Prostate gland (tissue), 2 donors: ENCODE measurements around the gene BIRC7. TPM values are rescaled to one million over a fixed set of nuclear protein-coding genes. Genes with fewer than 3 reads are reported as not detected.

Experiments
- DNase-seq: peaks from one replicate; pipeline ENCODE4 v3.0.0-alpha.2; 2019; ENCODE audit warnings: low spot score
- H3K27ac ChIP-seq, 2 donors: fragments of 200-600 bp; sonication (generic); 2 replicates each; pipeline ENCODE4 v1.5.1; 2017 to 2019
- H3K27me3 ChIP-seq: fragments of 200-600 bp; sonication (generic); replicated peaks from 2 replicates; pipeline ENCODE4 v1.5.1; 2019; ENCODE audit not compliant: insufficient read depth
- H3K36me3 ChIP-seq, 2 donors: fragments of 200-600 bp; sonication (generic); 1 replicate in 1 of 2; 2 replicates in 1 of 2; pipeline versions ENCODE4 v1.5.1 to v1.8.1; 2017 to 2019
- H3K4me1 ChIP-seq: fragments of 200-600 bp; sonication (generic); replicated peaks from 2 replicates; pipeline ENCODE4 v1.5.1; 2019
- H3K4me3 ChIP-seq, 2 donors: fragments of 200-600 bp; sonication (generic); 2 replicates each; pipeline ENCODE4 v1.5.1; 2017 to 2019
- H3K9me3 ChIP-seq: fragments of 200-600 bp; sonication (generic); 2 replicates; pipeline ENCODE4 v1.5.1; 2017
- CTCF ChIP-seq, 4 experiments: fragments of 200-600 bp in 2 of 4; fragments of 450-650 bp in 2 of 4; sonication (generic) in 2 of 4; IDR thresholded peaks; 1 replicate in 3 of 4; 2 replicates in 1 of 4; pipeline ENCODE4 v1.5.1; 2016 to 2019; ENCODE audit warnings: antibody characterized with exemption in 4 of 4, mild to moderate bottlenecking in 2 of 4, moderate library complexity in 2 of 4
- POLR2A ChIP-seq: fragments of 450-650 bp; IDR thresholded peaks from one replicate; pipeline ENCODE4 v1.6.1; 2016; ENCODE audit warnings: antibody characterized with exemption, mild to moderate bottlenecking
- POLR2AphosphoS5 ChIP-seq: sonication (generic); formaldehyde crosslinking; IDR thresholded peaks from one replicate; pipeline ENCODE4 v1.6.1; 2017; ENCODE audit warnings: antibody characterized with exemption
- WGBS: methylation state at CpG from one replicate; pipeline ENCODE4 v1.1.5; 2018; 5-methylcytosine and 5-hydroxymethylcytosine counted together
- intact Hi-C: fragments of 100-400 bp; cut with DNase I; formaldehyde crosslinking; loops from one replicate; pipeline ENCODE4 v1.14.2; 2022
- total RNA-seq, 2 donors: library from RNA; depleted of rRNA; stranded (reverse); fragments of >200 nt; gene quantifications; one replicate each; pipeline ENCODE4 v1.1.0, GENCODE V29; 2016

BIRC7 gene
- total RNA-seq, 2 donors from 2014 or later: not detected

DNA sequence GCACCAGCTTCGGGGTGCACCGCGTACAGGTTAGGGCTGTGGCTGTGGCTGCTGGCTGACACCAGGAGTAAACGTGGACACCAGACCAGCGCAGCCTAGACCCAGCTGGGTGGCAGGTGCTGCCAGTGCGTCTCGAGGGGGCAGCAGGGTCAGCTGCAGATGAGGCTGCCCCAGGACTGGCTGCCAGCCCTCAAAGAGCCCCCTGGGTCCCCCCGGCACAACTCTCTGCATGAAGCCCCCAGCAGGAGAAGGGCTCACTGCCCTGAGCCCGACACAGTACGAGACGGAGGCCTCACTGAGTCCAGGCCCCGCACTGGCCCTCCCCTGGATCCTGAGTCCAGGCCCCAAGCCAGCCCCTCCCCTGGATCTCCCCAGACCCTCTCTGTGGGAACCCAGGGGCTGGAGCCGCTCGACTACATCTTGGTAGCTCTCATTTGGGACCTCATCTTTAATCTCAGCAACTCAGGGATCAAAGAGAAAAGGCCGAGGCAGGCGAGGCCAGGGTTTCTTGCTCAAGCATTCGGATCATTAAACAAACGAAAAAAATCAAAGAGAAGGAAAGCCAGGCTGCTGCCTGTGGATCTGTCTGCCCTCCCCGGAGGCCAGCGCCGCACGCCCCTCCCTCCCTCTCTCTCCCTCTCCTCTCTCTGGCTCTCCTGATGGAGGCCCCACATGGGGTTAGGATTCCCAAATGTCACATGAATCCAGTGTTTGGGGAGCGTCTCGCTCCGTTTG lies 25.5 kb downstream of the BIRC7 start:
- intact Hi-C loops: no loop called here
- Histone ChIP-seq H3K27me3 (peaks cover 3% of the 10 kb centered on the region), H3K4me1 (no peaks in the 10 kb centered on the region), H3K9me3 (no peaks in the 10 kb centered on the region), H3K36me3 (no peaks in the 10 kb centered on the region), H3K27ac (no peak overlapping the region), H3K4me3 (no peak overlapping the region)
- 40% methylated on average over 25 of the region's 25 CpGs for WGBS
- no peak for DNase-seq
- TF ChIP-seq CTCF (IDR thresholded peaks at IDR 0.05) (no peak), POLR2A (no peak), POLR2AphosphoS5 (no peak)

DNA sequence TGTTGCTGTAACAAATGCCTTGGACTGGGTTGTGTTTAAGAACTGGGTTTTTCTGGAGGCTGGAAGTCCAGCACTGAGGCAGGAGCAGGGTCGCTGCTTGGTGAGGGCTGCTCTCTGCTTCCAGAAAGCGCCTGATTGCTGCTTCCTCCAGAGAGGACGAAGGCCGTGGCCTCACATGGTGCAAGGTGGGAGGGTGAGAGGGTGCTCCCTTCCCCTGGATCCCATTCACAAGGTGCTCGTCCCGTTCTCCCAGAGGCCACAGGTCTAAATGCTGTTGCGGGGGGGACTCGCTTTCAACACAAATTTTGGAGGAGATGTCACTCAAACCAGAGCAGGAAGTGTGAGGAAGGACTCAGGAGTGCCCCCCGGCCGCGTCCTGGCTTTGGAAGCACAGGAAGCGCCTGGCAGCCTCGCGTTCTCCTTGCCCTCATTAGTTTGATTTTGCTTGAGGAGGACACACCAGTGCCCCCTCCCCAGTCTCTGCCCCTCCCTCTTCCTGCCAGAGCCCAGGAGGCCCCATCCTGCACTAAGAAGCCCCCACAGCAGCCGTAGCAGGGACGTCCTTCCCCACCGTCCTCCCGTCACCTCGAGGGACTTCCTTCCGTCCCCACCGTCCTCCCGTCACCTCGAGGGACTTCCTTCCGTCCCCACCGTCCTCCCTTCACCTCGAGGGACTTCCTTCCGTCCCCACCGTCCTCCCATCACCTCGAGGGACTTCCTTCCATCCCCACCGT lies 26.3 kb downstream of the BIRC7 start:
- Histone ChIP-seq H3K36me3 (no peaks in the 10 kb centered on the region), H3K9me3 (no peaks in the 10 kb centered on the region), H3K27me3 (peaks cover 5% of the 10 kb centered on the region), H3K27ac (no peak overlapping the region), H3K4me1 (no peaks in the 10 kb centered on the region), H3K4me3 (no peak overlapping the region)
- intact Hi-C loops: no loop called here
- 60% methylated on average over 30 of the region's 30 CpGs for WGBS
- no peak for DNase-seq
- TF ChIP-seq POLR2AphosphoS5 (no peak), POLR2A (no peak), CTCF (IDR thresholded peaks at IDR 0.05) (no peak)

DNA sequence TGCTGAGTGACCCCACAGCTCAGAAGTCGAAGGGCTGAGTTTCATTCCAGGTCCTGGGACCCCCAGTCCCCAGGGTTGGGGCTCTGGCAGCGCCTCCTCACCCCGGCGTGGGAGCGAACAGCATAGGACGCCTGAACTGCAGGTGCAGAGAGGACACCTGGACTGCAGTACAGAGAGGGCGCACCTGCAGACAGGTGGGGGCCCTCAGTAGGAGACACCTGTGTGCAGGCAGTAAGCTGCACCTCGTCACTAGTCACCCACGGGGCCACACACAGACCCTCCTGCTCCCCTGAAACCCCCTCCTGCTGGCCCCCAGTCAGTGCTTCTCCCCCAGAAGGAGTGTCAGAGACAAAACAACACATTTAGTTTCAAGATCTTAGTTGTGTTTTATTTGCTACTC lies 27.1 kb downstream of the BIRC7 start:
- no peaks in the 10 kb centered on the region for H3K9me3 ChIP-seq
- no peaks in the 10 kb centered on the region for H3K4me1 ChIP-seq
- intact Hi-C loops: no loop called here
- no peak overlapping the region for H3K4me3 ChIP-seq
- peaks cover 5% of the 10 kb centered on the region for H3K27me3 ChIP-seq
- WGBS: 88% methylated on average over 9 of the region's 9 CpGs
- H3K36me3 ChIP-seq: no peaks in the 10 kb centered on the region
- TF ChIP-seq CTCF (IDR thresholded peaks at IDR 0.05) (no peak), POLR2AphosphoS5 (no peak), POLR2A (no peak)
- H3K27ac ChIP-seq: no peak overlapping the region
- DNase-seq: no peak

DNA sequence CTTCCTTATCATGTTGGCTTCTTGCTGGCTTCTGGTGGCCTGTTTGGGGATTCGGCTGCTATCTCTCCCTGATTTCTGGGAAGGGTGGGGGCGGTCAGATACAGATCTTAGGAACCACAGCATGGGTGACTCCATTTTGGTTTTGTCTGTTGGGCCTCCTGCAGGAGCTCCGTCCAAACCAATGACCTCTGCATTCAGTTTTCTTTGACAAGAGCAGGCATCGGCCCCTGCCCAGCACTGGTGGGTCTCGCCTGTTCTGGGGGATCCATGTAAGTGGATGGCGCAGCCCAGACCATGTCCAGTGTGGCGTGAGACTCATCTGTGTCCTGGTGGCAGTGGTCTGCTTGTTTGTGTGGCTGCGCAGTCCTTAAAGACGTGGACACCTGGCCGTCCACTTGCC lies 28.3 kb downstream of the BIRC7 start:
- H3K36me3 ChIP-seq: no peaks in the 10 kb centered on the region
- WGBS: 92% methylated on average over 10 of the region's 10 CpGs
- H3K4me3 ChIP-seq: no peak overlapping the region
- intact Hi-C loops: no loop called here
- TF ChIP-seq POLR2A: no peak
- TF ChIP-seq CTCF (IDR thresholded peaks at IDR 0.05): no peak
- no peak for TF ChIP-seq POLR2AphosphoS5
- H3K9me3 ChIP-seq: no peaks in the 10 kb centered on the region
- no peaks in the 10 kb centered on the region for H3K4me1 ChIP-seq
- H3K27me3 ChIP-seq: peaks cover 5% of the 10 kb centered on the region
- DNase-seq: no peak
- no peak overlapping the region for H3K27ac ChIP-seq

DNA sequence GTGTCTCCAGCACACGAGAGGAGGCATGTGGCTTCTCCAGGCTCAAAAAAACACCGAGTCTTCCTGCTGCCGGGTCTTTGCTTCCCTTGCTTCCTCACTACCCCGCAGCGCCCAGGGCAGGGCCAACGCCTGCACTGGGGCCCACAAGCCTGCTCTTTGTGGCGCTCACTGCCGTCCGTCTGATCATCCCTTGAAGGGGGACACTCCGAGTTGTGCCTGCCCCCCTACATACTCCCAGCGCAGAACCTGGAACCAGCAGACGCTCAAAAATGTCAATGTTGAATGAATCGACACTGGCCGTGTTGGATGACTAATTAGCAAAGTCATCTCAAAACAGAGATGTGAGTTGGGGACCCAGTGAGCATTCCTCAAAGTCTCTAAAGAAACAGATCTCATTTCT lies 28.8 kb downstream of the BIRC7 start:
- TF ChIP-seq POLR2A (no peak), CTCF (IDR thresholded peaks at IDR 0.05) (no peak), POLR2AphosphoS5 (no peak)
- Histone ChIP-seq H3K27ac (no peak overlapping the region), H3K4me3 (no peak overlapping the region), H3K9me3 (no peaks in the 10 kb centered on the region), H3K36me3 (no peaks in the 10 kb centered on the region), H3K4me1 (no peaks in the 10 kb centered on the region), H3K27me3 (peaks cover 5% of the 10 kb centered on the region)
- intact Hi-C loops: no loop called here
- no peak for DNase-seq
- WGBS: 34% methylated on average over 14 of the region's 14 CpGs
